Liver (tissue), 9 donors: ENCODE results near the gene RERE. TPM values are rescaled to one million over a fixed set of nuclear protein-coding genes. Genes with fewer than 3 reads are reported as not detected.

Experiments used
- DNase-seq: peaks from one replicate; pipeline ENCODE4 v3.0.0-alpha.2; 2017; ENCODE audit warnings: low spot score
- H3K27ac ChIP-seq, 2 donors: one replicate each; pipeline ENCODE4 v1.7.0; 2013; ENCODE audit warnings: inconsistent platforms in 2 of 2, low read length in 2 of 2, control low read depth in 1 of 2, low read depth in 1 of 2, mild to moderate bottlenecking in 1 of 2
- H3K27me3 ChIP-seq, 4 donors: one replicate each; pipeline versions ENCODE4 v1.6.1 to v1.7.0; 2013; ENCODE audit warnings: low read length in 3 of 4, inconsistent platforms in 1 of 4, mild to moderate bottlenecking in 1 of 4, moderate library complexity in 1 of 4; ENCODE audit not compliant: control insufficient read depth in 4 of 4, insufficient read depth in 4 of 4
- H3K36me3 ChIP-seq, 4 donors: one replicate each; pipeline versions ENCODE4 v1.6.1 to v1.7.0; 2013; ENCODE audit warnings: low read length in 3 of 4, mild to moderate bottlenecking in 3 of 4, low read depth in 1 of 4, moderate library complexity in 1 of 4; ENCODE audit not compliant: control insufficient read depth in 4 of 4, insufficient read depth in 3 of 4
- H3K4me1 ChIP-seq, 4 donors: one replicate each; pipeline versions ENCODE4 v1.6.1 to v1.7.0; 2013; ENCODE audit warnings: low read length in 3 of 4, mild to moderate bottlenecking in 3 of 4, moderate library complexity in 1 of 4; ENCODE audit not compliant: control insufficient read depth in 4 of 4, insufficient read depth in 4 of 4
- H3K4me3 ChIP-seq, 3 donors: one replicate each; pipeline versions ENCODE4 v1.6.1 to v1.7.0; 2013; ENCODE audit warnings: low read length in 3 of 3, control low read depth in 1 of 3, low read depth in 1 of 3, mild to moderate bottlenecking in 1 of 3
- H3K9ac ChIP-seq, 2 donors: one replicate each; pipeline ENCODE4 v1.7.0; 2013; ENCODE audit warnings: low read length in 2 of 2, mild to moderate bottlenecking in 2 of 2, moderate library complexity in 2 of 2, control low read depth in 1 of 2, low read depth in 1 of 2
- H3K9me3 ChIP-seq, 4 donors: one replicate each; pipeline versions ENCODE4 v1.6.1 to v1.7.0; 2013; ENCODE audit warnings: low read length in 3 of 4; ENCODE audit not compliant: control insufficient read depth in 4 of 4
- ATF3 ChIP-seq: IDR thresholded peaks from 2 replicates; pipeline ENCODE4 v1.6.1; 2016; ENCODE audit warnings: antibody characterized with exemption
- EGR1 ChIP-seq, 2 donors: IDR thresholded peaks; 2 replicates each; pipeline ENCODE4 v1.6.1; 2016 to 2018; ENCODE audit warnings: antibody characterized with exemption in 2 of 2, low read depth in 2 of 2
- FOXA1 ChIP-seq: IDR thresholded peaks from 2 replicates; pipeline ENCODE4 v1.6.1; 2016; ENCODE audit warnings: antibody characterized with exemption
- FOXA2 ChIP-seq: IDR thresholded peaks from 2 replicates; pipeline ENCODE4 v1.6.1; 2016; ENCODE audit warnings: antibody characterized with exemption
- GABPA ChIP-seq, 2 donors: IDR thresholded peaks in 1 of 2; conservative IDR thresholded peaks in 1 of 2; 2 replicates each; pipeline ENCODE4 v1.6.1; 2016; ENCODE audit warnings: antibody characterized with exemption in 2 of 2, mild to moderate bottlenecking in 1 of 2, moderate library complexity in 1 of 2
- HNF4A ChIP-seq, 2 donors: conservative IDR thresholded peaks; 2 replicates each; pipeline ENCODE4 v1.6.1; 2016; ENCODE audit warnings: antibody characterized with exemption in 2 of 2, mild to moderate bottlenecking in 2 of 2
- HNF4G ChIP-seq: IDR thresholded peaks from 2 replicates; pipeline ENCODE4 v1.6.1; 2016; ENCODE audit warnings: antibody characterized with exemption
- JUND ChIP-seq, 2 donors: IDR thresholded peaks; 2 replicates each; pipeline ENCODE4 v1.6.1; 2016; ENCODE audit warnings: antibody characterized with exemption in 2 of 2
- MAX ChIP-seq: IDR thresholded peaks from 2 replicates; pipeline ENCODE4 v1.6.1; 2016; ENCODE audit warnings: antibody characterized with exemption
- NR2F2 ChIP-seq: IDR thresholded peaks from 2 replicates; pipeline ENCODE4 v1.6.1; 2016; ENCODE audit warnings: antibody characterized with exemption
- RAD21 ChIP-seq, 2 donors: IDR thresholded peaks; 2 replicates each; pipeline ENCODE4 v1.6.1; 2016; ENCODE audit warnings: antibody characterized with exemption in 2 of 2, mild to moderate bottlenecking in 2 of 2
- RXRA ChIP-seq, 2 donors: IDR thresholded peaks; 2 replicates each; pipeline ENCODE4 v1.6.1; 2017 to 2018; ENCODE audit warnings: antibody characterized with exemption in 2 of 2, mild to moderate bottlenecking in 1 of 2
- SP1 ChIP-seq: IDR thresholded peaks from 2 replicates; pipeline ENCODE4 v1.6.1; 2018; ENCODE audit warnings: antibody characterized with exemption, mild to moderate bottlenecking
- TAF1 ChIP-seq: conservative IDR thresholded peaks from 2 replicates; pipeline ENCODE4 v1.6.1; 2016; ENCODE audit warnings: antibody characterized with exemption, mild to moderate bottlenecking
- YY1 ChIP-seq: IDR thresholded peaks from 2 replicates; pipeline ENCODE4 v1.6.1; 2016; ENCODE audit warnings: antibody characterized with exemption, mild to moderate bottlenecking
- WGBS: extraction: QIAGEN DNeasy Blood & Tissue Kit; methylation state at CpG from one replicate; pipeline ENCODE4 v1.1.7; 2013; 5-methylcytosine and 5-hydroxymethylcytosine counted together
- polyA plus RNA-seq, 2 donors: library from polyadenylated mRNA; stranded (reverse) in 1 of 2; unstranded in 1 of 2; fragments of 200-250 nt in 1 of 2; fragments of >200 nt in 1 of 2; fragmentation: Nextera tagmentation in 1 of 2; extraction: Ambion mirVana in 1 of 2; gene quantifications; one replicate each; pipeline versions ENCODE4 v1.2.1 to v1.2.3, GENCODE V29; 2013 to 2015
- total RNA-seq, 2 donors: library from RNA; depleted of rRNA; stranded (reverse); fragments of >200 nt; gene quantifications; one replicate each; pipeline ENCODE4 v1.2.3, GENCODE V29; 2014
- TF ChIP-seq, protein P1 (sequence below): fragments of 150-350 bp; IDR thresholded peaks from 2 replicates; pipeline ENCODE4 v1.5.1; 2017; ENCODE audit warnings: improper control_type of control experiment, low read depth, low read length; ENCODE audit not compliant: missing input control
- TF ChIP-seq, protein P2 (sequence below): IDR thresholded peaks from 2 replicates; pipeline ENCODE4 v1.6.1; 2016; ENCODE audit warnings: antibody characterized with exemption, mild to moderate bottlenecking
- TF ChIP-seq, protein P3 (sequence below): IDR thresholded peaks from 2 replicates; pipeline ENCODE4 v1.6.1; 2016; ENCODE audit warnings: antibody characterized with exemption
- donor health status: healthy.
- donor health status: healthy.
- donor health status: healthy.
- donor health status: healthy.
- donor health status: healthy.

The RERE gene
- total and polyA plus RNA-seq, 4 donors = 9.8 to 49.1 (median 24.8) TPM

- TF ChIP-seq, protein P1, sequence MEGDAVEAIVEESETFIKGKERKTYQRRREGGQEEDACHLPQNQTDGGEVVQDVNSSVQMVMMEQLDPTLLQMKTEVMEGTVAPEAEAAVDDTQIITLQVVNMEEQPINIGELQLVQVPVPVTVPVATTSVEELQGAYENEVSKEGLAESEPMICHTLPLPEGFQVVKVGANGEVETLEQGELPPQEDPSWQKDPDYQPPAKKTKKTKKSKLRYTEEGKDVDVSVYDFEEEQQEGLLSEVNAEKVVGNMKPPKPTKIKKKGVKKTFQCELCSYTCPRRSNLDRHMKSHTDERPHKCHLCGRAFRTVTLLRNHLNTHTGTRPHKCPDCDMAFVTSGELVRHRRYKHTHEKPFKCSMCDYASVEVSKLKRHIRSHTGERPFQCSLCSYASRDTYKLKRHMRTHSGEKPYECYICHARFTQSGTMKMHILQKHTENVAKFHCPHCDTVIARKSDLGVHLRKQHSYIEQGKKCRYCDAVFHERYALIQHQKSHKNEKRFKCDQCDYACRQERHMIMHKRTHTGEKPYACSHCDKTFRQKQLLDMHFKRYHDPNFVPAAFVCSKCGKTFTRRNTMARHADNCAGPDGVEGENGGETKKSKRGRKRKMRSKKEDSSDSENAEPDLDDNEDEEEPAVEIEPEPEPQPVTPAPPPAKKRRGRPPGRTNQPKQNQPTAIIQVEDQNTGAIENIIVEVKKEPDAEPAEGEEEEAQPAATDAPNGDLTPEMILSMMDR = peak; percentile 13
- TF ChIP-seq FOXA1 (no peak), JUND (IDR thresholded peaks at IDR 0.05) (no peak), HNF4G (no peak), MAX (no peak)
Measured at GRCh38 chr1:8814865-8815264, 2.6 kb downstream of the RERE start (continued).

DNA sequence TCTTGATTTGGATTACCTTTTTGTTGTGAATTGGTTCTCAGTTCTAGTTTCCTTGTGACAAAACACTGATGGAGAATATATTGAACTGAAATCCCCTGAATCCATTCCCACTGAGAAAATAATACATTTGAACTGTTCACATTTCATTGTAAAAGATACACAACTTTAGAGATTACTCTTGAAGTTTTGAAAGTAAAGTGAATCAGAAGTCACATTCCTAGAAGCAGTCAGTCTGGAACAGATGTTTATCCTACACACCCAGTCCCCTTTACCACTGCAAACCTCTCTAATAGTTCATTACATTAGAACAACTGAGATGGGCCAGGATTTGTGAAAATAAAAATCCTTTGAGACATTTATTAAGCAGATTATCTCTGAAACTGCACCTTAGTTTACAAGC, 3.4 kb downstream of the RERE start:
- no peak for DNase-seq
- Histone ChIP-seq H3K9me3 (no peaks in the 10 kb centered on the region), H3K27ac (no peak overlapping the region), H3K27me3 (no peaks in the 10 kb centered on the region), H3K4me1 (peaks cover 0 to 32% (median 29%) of the 10 kb centered on the region in 4 donors), H3K4me3 (no peak overlapping the region), H3K9ac (no peak overlapping the region), H3K36me3 (no peaks in the 10 kb centered on the region)
- TF ChIP-seq HNF4A (conservative IDR thresholded peaks at IDR 0.05) (no peak), JUND (IDR thresholded peaks at IDR 0.05) (no peak), ATF3 (no peak)

GRCh38 chr1:8813016-8813763, 4.2 kb downstream of the RERE start:
- no peak for DNase-seq
- 74% methylated on average over 6 of the region's 6 CpGs for WGBS
- no peak for TF ChIP-seq FOXA1
- TF ChIP-seq, protein P2, sequence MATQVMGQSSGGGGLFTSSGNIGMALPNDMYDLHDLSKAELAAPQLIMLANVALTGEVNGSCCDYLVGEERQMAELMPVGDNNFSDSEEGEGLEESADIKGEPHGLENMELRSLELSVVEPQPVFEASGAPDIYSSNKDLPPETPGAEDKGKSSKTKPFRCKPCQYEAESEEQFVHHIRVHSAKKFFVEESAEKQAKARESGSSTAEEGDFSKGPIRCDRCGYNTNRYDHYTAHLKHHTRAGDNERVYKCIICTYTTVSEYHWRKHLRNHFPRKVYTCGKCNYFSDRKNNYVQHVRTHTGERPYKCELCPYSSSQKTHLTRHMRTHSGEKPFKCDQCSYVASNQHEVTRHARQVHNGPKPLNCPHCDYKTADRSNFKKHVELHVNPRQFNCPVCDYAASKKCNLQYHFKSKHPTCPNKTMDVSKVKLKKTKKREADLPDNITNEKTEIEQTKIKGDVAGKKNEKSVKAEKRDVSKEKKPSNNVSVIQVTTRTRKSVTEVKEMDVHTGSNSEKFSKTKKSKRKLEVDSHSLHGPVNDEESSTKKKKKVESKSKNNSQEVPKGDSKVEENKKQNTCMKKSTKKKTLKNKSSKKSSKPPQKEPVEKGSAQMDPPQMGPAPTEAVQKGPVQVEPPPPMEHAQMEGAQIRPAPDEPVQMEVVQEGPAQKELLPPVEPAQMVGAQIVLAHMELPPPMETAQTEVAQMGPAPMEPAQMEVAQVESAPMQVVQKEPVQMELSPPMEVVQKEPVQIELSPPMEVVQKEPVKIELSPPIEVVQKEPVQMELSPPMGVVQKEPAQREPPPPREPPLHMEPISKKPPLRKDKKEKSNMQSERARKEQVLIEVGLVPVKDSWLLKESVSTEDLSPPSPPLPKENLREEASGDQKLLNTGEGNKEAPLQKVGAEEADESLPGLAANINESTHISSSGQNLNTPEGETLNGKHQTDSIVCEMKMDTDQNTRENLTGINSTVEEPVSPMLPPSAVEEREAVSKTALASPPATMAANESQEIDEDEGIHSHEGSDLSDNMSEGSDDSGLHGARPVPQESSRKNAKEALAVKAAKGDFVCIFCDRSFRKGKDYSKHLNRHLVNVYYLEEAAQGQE = no peak
- no peak for TF ChIP-seq FOXA2
- no peak for TF ChIP-seq SP1
- TF ChIP-seq, protein P3, sequence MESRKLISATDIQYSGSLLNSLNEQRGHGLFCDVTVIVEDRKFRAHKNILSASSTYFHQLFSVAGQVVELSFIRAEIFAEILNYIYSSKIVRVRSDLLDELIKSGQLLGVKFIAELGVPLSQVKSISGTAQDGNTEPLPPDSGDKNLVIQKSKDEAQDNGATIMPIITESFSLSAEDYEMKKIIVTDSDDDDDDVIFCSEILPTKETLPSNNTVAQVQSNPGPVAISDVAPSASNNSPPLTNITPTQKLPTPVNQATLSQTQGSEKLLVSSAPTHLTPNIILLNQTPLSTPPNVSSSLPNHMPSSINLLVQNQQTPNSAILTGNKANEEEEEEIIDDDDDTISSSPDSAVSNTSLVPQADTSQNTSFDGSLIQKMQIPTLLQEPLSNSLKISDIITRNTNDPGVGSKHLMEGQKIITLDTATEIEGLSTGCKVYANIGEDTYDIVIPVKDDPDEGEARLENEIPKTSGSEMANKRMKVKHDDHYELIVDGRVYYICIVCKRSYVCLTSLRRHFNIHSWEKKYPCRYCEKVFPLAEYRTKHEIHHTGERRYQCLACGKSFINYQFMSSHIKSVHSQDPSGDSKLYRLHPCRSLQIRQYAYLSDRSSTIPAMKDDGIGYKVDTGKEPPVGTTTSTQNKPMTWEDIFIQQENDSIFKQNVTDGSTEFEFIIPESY = no peak
- no peak for TF ChIP-seq HNF4A (conservative IDR thresholded peaks at IDR 0.05)
- TF ChIP-seq, protein P1 = no peak
- no peak for TF ChIP-seq JUND (IDR thresholded peaks at IDR 0.05)
- no peak for TF ChIP-seq EGR1 (IDR thresholded peaks at IDR 0.05; ENCODE audit: low read depth in 2 of 2)
- TF ChIP-seq TAF1 = no peak
- no peak for TF ChIP-seq RXRA (IDR thresholded peaks at IDR 0.05)
- no peak for TF ChIP-seq MAX
- no peak for TF ChIP-seq NR2F2
- TF ChIP-seq YY1 = no peak
- TF ChIP-seq HNF4G = no peak
- no peak for TF ChIP-seq ATF3
- no peak for TF ChIP-seq GABPA (IDR thresholded peaks at IDR 0.05 in 1 of 2, conservative IDR thresholded peaks at IDR 0.05 in 1 of 2)
- TF ChIP-seq RAD21 (IDR thresholded peaks at IDR 0.05) = no peak

More at GRCh38 chr1:8813016-8813763, 4.2 kb downstream of the RERE start:
- H3K27ac ChIP-seq = no peak overlapping the region
- H3K27me3 ChIP-seq = no peaks in the 10 kb centered on the region
- H3K4me3 ChIP-seq = no peak overlapping the region
- H3K36me3 ChIP-seq = no peaks in the 10 kb centered on the region
- no peak overlapping the region for H3K9ac ChIP-seq
- no peaks in the 10 kb centered on the region for H3K9me3 ChIP-seq
- peaks cover 0 to 27% (median 25%) of the 10 kb centered on the region in 4 donors for H3K4me1 ChIP-seq
